Lower leg skin (tissue), 3 donors: ENCODE results near the gene GIMAP6.

Experiments used
- POLR2A ChIP-seq, 2 donors: fragments of 450-650 bp; IDR thresholded peaks; one replicate each; pipeline ENCODE4 v1.6.1; 2016 to 2017; ENCODE audit warnings: antibody characterized with exemption in 2 of 2, mild to moderate bottlenecking in 1 of 2, moderate library complexity in 1 of 2
- TF ChIP-seq, protein P1 (sequence below), 3 donors: fragments of 450-650 bp; IDR thresholded peaks; one replicate each; pipeline ENCODE4 v1.5.1; 2016; ENCODE audit warnings: antibody characterized with exemption in 3 of 3, mild to moderate bottlenecking in 3 of 3, moderate library complexity in 2 of 3

DNA sequence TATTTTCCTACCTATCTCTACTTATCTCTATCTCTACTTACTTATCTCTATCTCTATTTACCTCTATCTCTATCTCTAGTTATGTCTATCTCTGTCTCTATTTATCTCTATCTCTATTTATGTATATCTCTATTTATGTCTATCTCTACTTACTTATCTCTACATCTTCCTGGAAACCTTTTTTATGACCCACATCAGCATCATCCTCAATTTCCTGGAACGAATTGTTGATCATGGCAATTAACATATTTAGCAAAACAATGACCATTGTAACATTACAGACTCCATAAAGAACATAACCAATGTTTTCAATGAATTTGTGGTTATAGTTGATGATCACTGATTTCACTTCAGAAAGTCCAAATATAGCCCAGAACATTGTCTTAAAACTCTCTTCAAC is 18.3 kb downstream of the GIMAP6 start:
- TF ChIP-seq, protein P1, sequence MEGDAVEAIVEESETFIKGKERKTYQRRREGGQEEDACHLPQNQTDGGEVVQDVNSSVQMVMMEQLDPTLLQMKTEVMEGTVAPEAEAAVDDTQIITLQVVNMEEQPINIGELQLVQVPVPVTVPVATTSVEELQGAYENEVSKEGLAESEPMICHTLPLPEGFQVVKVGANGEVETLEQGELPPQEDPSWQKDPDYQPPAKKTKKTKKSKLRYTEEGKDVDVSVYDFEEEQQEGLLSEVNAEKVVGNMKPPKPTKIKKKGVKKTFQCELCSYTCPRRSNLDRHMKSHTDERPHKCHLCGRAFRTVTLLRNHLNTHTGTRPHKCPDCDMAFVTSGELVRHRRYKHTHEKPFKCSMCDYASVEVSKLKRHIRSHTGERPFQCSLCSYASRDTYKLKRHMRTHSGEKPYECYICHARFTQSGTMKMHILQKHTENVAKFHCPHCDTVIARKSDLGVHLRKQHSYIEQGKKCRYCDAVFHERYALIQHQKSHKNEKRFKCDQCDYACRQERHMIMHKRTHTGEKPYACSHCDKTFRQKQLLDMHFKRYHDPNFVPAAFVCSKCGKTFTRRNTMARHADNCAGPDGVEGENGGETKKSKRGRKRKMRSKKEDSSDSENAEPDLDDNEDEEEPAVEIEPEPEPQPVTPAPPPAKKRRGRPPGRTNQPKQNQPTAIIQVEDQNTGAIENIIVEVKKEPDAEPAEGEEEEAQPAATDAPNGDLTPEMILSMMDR (IDR thresholded peaks at IDR 0.05), result no peak
- TF ChIP-seq POLR2A (IDR thresholded peaks at IDR 0.05), result no peak
